Right lobe of liver (tissue), 6 donors: ENCODE data around the gene MAP3K20. TPM values are rescaled to one million over a fixed set of nuclear protein-coding genes. Genes with fewer than 3 reads are reported as not detected.

Experiments
- ATAC-seq, 4 donors: fragments of 200-7000 bp; cut with Tn5 transposase; one replicate each; pipeline ENCODE4 v1.9.1; 2020; ENCODE audit warnings: mild to moderate bottlenecking in 4 of 4, moderate library complexity in 4 of 4
- DNase-seq, 3 donors: peaks; one replicate each; pipeline ENCODE4 v3.0.0-alpha.2; 2020
- H3K27ac ChIP-seq, 3 donors: fragments of 200-600 bp; one replicate each; pipeline ENCODE4 v1.8.0; 2022
- H3K27me3 ChIP-seq, 2 donors: fragments of 200-600 bp; one replicate each; pipeline ENCODE4 v1.8.0; 2022
- H3K36me3 ChIP-seq, 4 donors: fragments of 200-600 bp; sonication (generic) in 1 of 4; one replicate each; pipeline versions ENCODE4 v1.5.1 to v1.8.0; 2017 to 2022; ENCODE audit warnings: control low read depth in 1 of 4
- H3K4me1 ChIP-seq, 4 donors: fragments of 200-600 bp; sonication (generic) in 1 of 4; one replicate each; pipeline versions ENCODE4 v1.5.1 to v1.8.0; 2017 to 2022; ENCODE audit warnings: control low read depth in 1 of 4
- H3K4me3 ChIP-seq, 3 donors: fragments of 200-600 bp; one replicate each; pipeline ENCODE4 v1.8.0; 2022
- H3K9me3 ChIP-seq, 4 donors: fragments of 200-600 bp; sonication (generic) in 1 of 4; one replicate each; pipeline versions ENCODE4 v1.5.1 to v1.8.0; 2017 to 2022; ENCODE audit warnings: control low read depth in 1 of 4
- POLR2A ChIP-seq: fragments of 450-650 bp; IDR thresholded peaks from one replicate; pipeline ENCODE4 v1.6.1; 2017; ENCODE audit warnings: antibody characterized with exemption, mild to moderate bottlenecking
- WGBS: methylation state at CpG from one replicate; pipeline ENCODE4 v1.1.6; 2018; ENCODE audit warnings: low coverage, low lambda C conversion rate; ENCODE audit not compliant: insufficient coverage; ENCODE audit errors: missing lambda C conversion rate; 5-methylcytosine and 5-hydroxymethylcytosine counted together
- intact Hi-C, 2 donors: fragments of 100-400 bp; cut with DNase I; formaldehyde crosslinking; loops; one replicate each; pipeline versions ENCODE4 v1.11.2 to v1.14.1; 2022
- total RNA-seq, 6 experiments: library from RNA; depleted of rRNA in 2 of 6; stranded (reverse); fragments of >200 nt in 2 of 6; fragmentation: NEBNext Ultra II Directional in 3 of 6; extraction: Animal tissue kit (Norgen Biotek cat#: 25700) in 3 of 6; gene quantifications; one replicate each; pipeline versions ENCODE4 v1.1.0 to v1.2.4, GENCODE V29; 2016 to 2023
- TF ChIP-seq, protein P1 (sequence below), 4 donors: fragments of 200-600 bp in 3 of 4; fragments of 450-650 bp in 1 of 4; IDR thresholded peaks; one replicate each; pipeline versions ENCODE4 v1.5.1 to v1.8.0; 2016 to 2022; ENCODE audit warnings: antibody characterized with exemption in 4 of 4, mild to moderate bottlenecking in 2 of 4
- donor health status: DM: no; HTN: yes; CAD: no.
- donor health status: DM: no; HTN: no; CAD: no.
- donor health status: DM: no; HTN: no; CAD: no.
- donor health status: DM: no; HTN: yes; CAD: no.
- donor health status: DM: no; HTN: yes; CAD: no.

The MAP3K20 gene
- total RNA-seq, 6 experiments from 2014 or later = 16.0 to 36.8 (median 22.0) TPM

- no peak overlapping the region for H3K4me3 ChIP-seq
- intact Hi-C loops = no loop called here
- H3K9me3 ChIP-seq = no peaks in the 10 kb centered on the region
- ATAC-seq (peak in 2 of 4 donors; percentile 10 to 46), DNase-seq (no peak)
- no peaks in the 10 kb centered on the region for H3K36me3 ChIP-seq
- H3K27me3 ChIP-seq = no peaks in the 10 kb centered on the region
- H3K4me1 ChIP-seq = peaks cover 0 to 6% (median 0%) of the 10 kb centered on the region in 4 donors
- 32% methylated on average over 3 of the region's 3 CpGs for WGBS
- TF ChIP-seq POLR2A = no peak
- TF ChIP-seq, protein P1, sequence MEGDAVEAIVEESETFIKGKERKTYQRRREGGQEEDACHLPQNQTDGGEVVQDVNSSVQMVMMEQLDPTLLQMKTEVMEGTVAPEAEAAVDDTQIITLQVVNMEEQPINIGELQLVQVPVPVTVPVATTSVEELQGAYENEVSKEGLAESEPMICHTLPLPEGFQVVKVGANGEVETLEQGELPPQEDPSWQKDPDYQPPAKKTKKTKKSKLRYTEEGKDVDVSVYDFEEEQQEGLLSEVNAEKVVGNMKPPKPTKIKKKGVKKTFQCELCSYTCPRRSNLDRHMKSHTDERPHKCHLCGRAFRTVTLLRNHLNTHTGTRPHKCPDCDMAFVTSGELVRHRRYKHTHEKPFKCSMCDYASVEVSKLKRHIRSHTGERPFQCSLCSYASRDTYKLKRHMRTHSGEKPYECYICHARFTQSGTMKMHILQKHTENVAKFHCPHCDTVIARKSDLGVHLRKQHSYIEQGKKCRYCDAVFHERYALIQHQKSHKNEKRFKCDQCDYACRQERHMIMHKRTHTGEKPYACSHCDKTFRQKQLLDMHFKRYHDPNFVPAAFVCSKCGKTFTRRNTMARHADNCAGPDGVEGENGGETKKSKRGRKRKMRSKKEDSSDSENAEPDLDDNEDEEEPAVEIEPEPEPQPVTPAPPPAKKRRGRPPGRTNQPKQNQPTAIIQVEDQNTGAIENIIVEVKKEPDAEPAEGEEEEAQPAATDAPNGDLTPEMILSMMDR (IDR thresholded peaks at IDR 0.05) = no peak
- no peak overlapping the region for H3K27ac ChIP-seq
Observed at GRCh38 chr2:173151671-173152401, 76.2 kb downstream of the MAP3K20 start.

DNA sequence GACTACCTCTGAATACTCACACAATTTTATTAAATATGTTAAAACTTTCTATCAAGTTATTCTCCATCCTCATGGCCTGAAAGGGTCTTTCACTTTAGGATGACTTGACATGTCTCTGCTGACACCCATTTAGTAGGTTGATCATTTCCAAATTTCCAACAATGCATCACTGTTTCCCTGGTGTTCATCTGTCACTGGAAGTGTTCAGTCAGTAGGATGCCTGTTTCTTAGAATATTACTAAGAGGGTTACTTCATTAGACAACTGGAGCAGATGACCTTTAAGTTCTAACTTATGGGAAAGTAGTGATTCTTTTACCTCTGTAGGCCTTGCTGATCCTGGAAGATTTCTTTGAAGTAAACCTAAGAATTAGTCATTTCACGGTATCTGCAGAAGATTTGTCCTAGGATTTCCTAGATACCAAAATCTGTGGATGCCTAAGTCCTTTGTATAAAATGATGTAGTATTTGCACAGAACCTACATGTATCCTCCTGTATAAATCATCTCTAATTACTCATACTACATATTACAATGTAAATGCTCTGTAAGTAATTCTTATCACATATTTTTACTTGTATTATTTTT, 77.7 kb downstream of the MAP3K20 start:
- TF ChIP-seq POLR2A = no peak
- TF ChIP-seq, protein P1 (IDR thresholded peaks at IDR 0.05) = no peak
- 100% methylated on average over 1 of the region's 1 CpG for WGBS
- Histone ChIP-seq H3K36me3 (no peaks in the 10 kb centered on the region), H3K4me3 (no peak overlapping the region), H3K4me1 (peaks cover 0 to 6% (median 0%) of the 10 kb centered on the region in 4 donors), H3K27ac (no peak overlapping the region), H3K9me3 (no peaks in the 10 kb centered on the region), H3K27me3 (no peaks in the 10 kb centered on the region)
- intact Hi-C loops = no loop called here
- ATAC-seq = no peak
- DNase-seq = no peak

- 83% methylated on average over 2 of the region's 3 CpGs for WGBS
- Histone ChIP-seq H3K4me1 (peaks cover 0 to 22% (median 11%) of the 10 kb centered on the region in 4 donors), H3K36me3 (no peaks in the 10 kb centered on the region), H3K4me3 (no peak overlapping the region), H3K27ac (no peak overlapping the region), H3K9me3 (no peaks in the 10 kb centered on the region), H3K27me3 (no peaks in the 10 kb centered on the region)
- ATAC-seq (no peak), DNase-seq (no peak)
- TF ChIP-seq, protein P1 (IDR thresholded peaks at IDR 0.05) = no peak
- no peak for TF ChIP-seq POLR2A
- intact Hi-C loops = no loop called here
Observed at GRCh38 chr2:173157676-173158293, 82.1 kb downstream of the MAP3K20 start.

- no peaks in the 10 kb centered on the region for H3K36me3 ChIP-seq
- peak overlapping the region; percentile 23 to 77 (median 64) for H3K27ac ChIP-seq
- H3K4me1 ChIP-seq = peaks cover 0 to 22% (median 11%) of the 10 kb centered on the region in 4 donors
- H3K4me3 ChIP-seq = no peak overlapping the region
- no peaks in the 10 kb centered on the region for H3K9me3 ChIP-seq
- intact Hi-C loops = no loop called here
- 0% methylated on average over 1 of the region's 1 CpG for WGBS
- ATAC-seq = peak; percentile 93 to 99 (median 94)
- TF ChIP-seq, protein P1 (IDR thresholded peaks at IDR 0.05) = no peak
- no peak for TF ChIP-seq POLR2A
- DNase-seq = peak; percentile 85 to 88 (median 86)
- no peaks in the 10 kb centered on the region for H3K27me3 ChIP-seq
Observed at GRCh38 chr2:173159791-173160463, 84.3 kb downstream of the MAP3K20 start.
